ENCODE data around the gene IL18R1.

DNA sequence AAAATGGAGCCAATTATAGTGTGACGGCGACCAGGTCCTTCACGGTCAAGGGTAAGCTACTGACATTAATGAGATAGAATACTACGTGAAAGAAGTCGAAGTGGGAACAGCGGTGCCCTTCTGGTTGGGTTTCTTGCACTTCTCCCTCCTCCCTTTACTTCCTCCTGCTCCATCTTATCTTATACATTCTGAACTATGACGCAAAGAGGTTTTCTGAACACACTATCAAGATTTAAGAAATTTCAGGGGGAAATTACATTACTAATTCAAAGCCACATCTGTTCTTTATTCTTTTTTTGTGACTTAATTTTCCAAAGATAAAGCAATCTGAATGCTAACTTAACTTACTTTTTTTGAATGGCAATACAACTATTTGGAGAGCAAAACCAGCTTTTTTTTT, 14.8 kb upstream of the IL18R1 start:
- TF ChIP-seq CTCF (optimal IDR thresholded peaks at IDR 0.05 in 1 of 3, IDR thresholded peaks at IDR 0.05 in 1 of 3, conservative IDR thresholded peaks at IDR 0.05 in 1 of 3; ENCODE audit: extremely low read depth in 1 of 3, insufficient read depth in 2 of 3, low read length in 3 of 3) = no peak
- TF ChIP-seq EZH2 (IDR thresholded peaks at IDR 0.05; ENCODE audit: low read length) = no peak
